RWPE1 (cell line): ENCODE data around the gene DCBLD1.

Source experiments
- CTCF ChIA-PET: fragments of 350-600 bp; sonication (Branson Sonifier 250); formaldehyde crosslinking; extraction: SDS; loops from one replicate; lab custom pipeline; 2021; lab: Yijun Ruan, JAX
- POLR2A ChIA-PET: fragments of 400-600 bp; formaldehyde crosslinking; extraction: SDS; loops from one replicate; lab custom pipeline; 2020; ENCODE audit warnings: antibody characterized with exemption; ENCODE audit not compliant: low non-redundant PET; lab: Yijun Ruan, JAX
- DNase-seq: peaks from one replicate; pipeline ENCODE4 v3.0.0; 2012; ENCODE audit warnings: low spot score
- H3K27ac ChIP-seq: fragments of 450-650 bp; 2 replicates; pipeline ENCODE4 v1.5.1; 2017
- CTCF ChIP-seq: fragments of 450-650 bp; conservative IDR thresholded peaks from 2 replicates; pipeline ENCODE4 v1.5.1; 2017; ENCODE audit warnings: low read depth, mild to moderate bottlenecking

DCBLD1 gene

GRCh38 chr6:117469356-117469755, 13.1 kb upstream of the DCBLD1 start:
- CTCF ChIA-PET = no interaction called here

GRCh38 chr6:117469791-117470190, 12.7 kb upstream of the DCBLD1 start:
- no peak overlapping the region for H3K27ac ChIP-seq
- no peak for TF ChIP-seq CTCF
- CTCF ChIA-PET = no interaction called here
- POLR2A ChIA-PET = no interaction called here
- DNase-seq = no peak

More at GRCh38 chr6:117469356-117469755, 13.1 kb upstream of the DCBLD1 start:
- H3K27ac ChIP-seq = no peak overlapping the region
- DNase-seq = no peak
- TF ChIP-seq CTCF = no peak
- POLR2A ChIA-PET = no interaction called here

- POLR2A ChIA-PET = no interaction called here
These were observed 9.8 kb upstream of the DCBLD1 start for GRCh38 chr6:117472667-117473066.

GRCh38 chr6:117473401-117473800, 9.1 kb upstream of the DCBLD1 start:
- POLR2A ChIA-PET = no interaction called here
- TF ChIP-seq CTCF = no peak

More at GRCh38 chr6:117472667-117473066, 9.8 kb upstream of the DCBLD1 start:
- CTCF ChIA-PET = no interaction called here
- TF ChIP-seq CTCF = no peak
- H3K27ac ChIP-seq = no peak overlapping the region
- DNase-seq = no peak

GRCh38 chr6:117477988-117478852, 4.3 kb upstream of the DCBLD1 start:
- POLR2A ChIA-PET = interaction anchor here (0.5 kb wide), 1 partner anchor 37 kb away, joined by 4 read pairs; no protein-coding TSS in a partner anchor
- CTCF ChIA-PET = interaction anchor here (0.6 to 1.1 kb wide), 3 partner anchors 61 to 126 kb away, joined by 3 to 5 read pairs (median 3); no protein-coding TSS in a partner anchor

More at GRCh38 chr6:117473401-117473800, 9.1 kb upstream of the DCBLD1 start:
- no peak for DNase-seq
- H3K27ac ChIP-seq = no peak overlapping the region
- CTCF ChIA-PET = no interaction called here

More at GRCh38 chr6:117477988-117478852, 4.3 kb upstream of the DCBLD1 start:
- no peak overlapping the region for H3K27ac ChIP-seq
- no peak for TF ChIP-seq CTCF
- DNase-seq = peak; percentile 10
